IMR-90 (cell line): ENCODE data around the gene DISP2.
A peak's percentile ranks its signal among the peaks of the same experiment; 100 is the strongest.

Experiments used
- CEBPB ChIP-seq: IDR thresholded peaks from 2 replicates; pipeline ENCODE4 v1.6.1; 2012; ENCODE audit warnings: low read depth, low read length, improper control_type of control experiment
- CTCF ChIP-seq: conservative IDR thresholded peaks from 2 replicates; pipeline ENCODE4 v1.5.1; 2012; ENCODE audit warnings: mild to moderate bottlenecking, low read depth, low read length, improper control_type of control experiment
- RCOR1 ChIP-seq: IDR thresholded peaks from 2 replicates; pipeline ENCODE4 v1.6.1; 2012; ENCODE audit warnings: mild to moderate bottlenecking, low read length, improper control_type of control experiment; ENCODE audit not compliant: insufficient replicate concordance

GRCh38 chr15:40382580-40383456 is 24.8 kb downstream of the DISP2 start, which contains the start of gene KNSTRN:
- no peak for TF ChIP-seq RCOR1
- no peak for TF ChIP-seq CTCF
- TF ChIP-seq CEBPB = 0 out of 2 replicates have a peak, but pooled peaks have one; percentile 9
